Amniotic stem cell (primary cell): ENCODE measurements around the gene ADCY1.
"Not testable (repeated sequence)": the region's sequence is repeated elsewhere in the genome, so short reads cannot be mapped to it uniquely, and the experiment has no call there.

ENCODE experiments used
- DNase-seq: peaks from one replicate; lab custom pipeline; 2025; lab: John Stamatoyannopoulos, UW

The ADCY1 gene

GRCh38 chr7:45712872-45713668 lies 138.9 kb downstream of the ADCY1 start:
- no peak for DNase-seq

- DNase-seq = no peak
These were observed 139.7 kb downstream of the ADCY1 start for GRCh38 chr7:45713669-45714520.

GRCh38 chr7:45714521-45714820 lies 140.3 kb downstream of the ADCY1 start:
- no peak for DNase-seq

- no peak for DNase-seq
These were observed 141.5 kb downstream of the ADCY1 start for GRCh38 chr7:45715471-45716352.

GRCh38 chr7:45716380-45717203 lies 142.4 kb downstream of the ADCY1 start:
- no peak for DNase-seq

- no peak for DNase-seq
These were observed 143.5 kb downstream of the ADCY1 start for GRCh38 chr7:45717537-45718235.

GRCh38 chr7:45718464-45719330 lies 144.5 kb downstream of the ADCY1 start:
- DNase-seq = no peak

- no peak for DNase-seq
These were observed 146.8 kb downstream of the ADCY1 start for GRCh38 chr7:45720989-45721388.

GRCh38 chr7:45721686-45722598 lies 147.8 kb downstream of the ADCY1 start:
- no peak for DNase-seq

- DNase-seq = not testable (repeated sequence)
These were observed 151.1 kb downstream of the ADCY1 start for GRCh38 chr7:45725231-45725630.

GRCh38 chr7:45726883-45727282 lies 152.7 kb downstream of the ADCY1 start:
- DNase-seq = no peak

GRCh38 chr7:45731692-45732443 lies 157.7 kb downstream of the ADCY1 start:
- DNase-seq = peak; percentile 58

- not testable (repeated sequence) for DNase-seq
These were observed 164.8 kb downstream of the ADCY1 start for GRCh38 chr7:45738920-45739319.

GRCh38 chr7:45740573-45740972 lies 166.4 kb downstream of the ADCY1 start:
- DNase-seq = not testable (repeated sequence)

- DNase-seq = not testable (repeated sequence)
These were observed 174.8 kb downstream of the ADCY1 start for GRCh38 chr7:45748976-45749375.

GRCh38 chr7:45751352-45751751 lies 177.2 kb downstream of the ADCY1 start:
- DNase-seq = not testable (repeated sequence)

- DNase-seq = not testable (repeated sequence)
These were observed 182.2 kb downstream of the ADCY1 start for GRCh38 chr7:45756333-45756732.

- DNase-seq = not testable (repeated sequence)
These were observed 182.6 kb downstream of the ADCY1 start for GRCh38 chr7:45756757-45757156.
